ENCODE results near the gene KRT26.

The KRT26 gene

DNA sequence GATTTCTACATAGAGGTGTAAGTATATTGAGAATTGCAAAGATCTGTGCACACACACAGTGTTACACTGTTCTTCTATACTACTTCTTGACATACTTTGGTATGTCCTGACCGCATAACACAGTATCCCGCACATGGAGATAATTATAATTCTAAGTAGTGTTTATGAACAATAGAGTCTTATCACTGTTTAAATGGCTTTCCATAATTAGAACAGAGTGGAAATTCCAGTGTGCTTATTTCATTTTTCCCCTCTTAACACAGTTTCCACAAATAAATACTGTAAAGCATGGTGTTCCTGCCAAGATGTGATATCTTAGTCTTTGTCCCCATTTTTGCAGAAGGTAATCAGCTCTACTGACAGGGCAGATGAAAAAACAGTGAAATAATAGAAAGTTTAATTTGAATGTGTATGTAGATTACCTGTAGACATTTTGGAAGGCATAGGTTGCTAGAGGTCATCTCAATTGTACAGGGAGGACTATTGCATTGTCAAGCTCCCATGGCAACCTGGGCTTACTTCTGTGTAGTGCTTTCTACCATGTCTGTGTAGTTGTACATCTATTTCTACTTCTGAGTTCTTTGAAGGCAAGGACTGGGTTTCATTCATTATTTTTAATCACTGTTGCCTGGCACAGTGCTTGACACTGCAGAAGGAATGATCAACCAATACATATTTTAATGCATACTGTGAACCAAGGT lies 37.9 kb upstream of the KRT26 start:
- H3K4me3 ChIP-seq (ENCODE audit: low read depth, low read length) = no peak overlapping the region
- no peaks in the 10 kb centered on the region for H3K79me2 ChIP-seq
- no peak overlapping the region for H3K27ac ChIP-seq
- H3K4me2 ChIP-seq (ENCODE audit: low read length) = no peak overlapping the region
- H3K36me3 ChIP-seq (ENCODE audit: control insufficient read depth, insufficient read depth, low read length) = no peaks in the 10 kb centered on the region
- H2AFZ ChIP-seq = no peak overlapping the region
- H3K27me3 ChIP-seq (ENCODE audit: control insufficient read depth, insufficient read depth, low read length) = no peaks in the 10 kb centered on the region
- no peaks in the 10 kb centered on the region for H3K9me3 ChIP-seq (ENCODE audit: control insufficient read depth, low read length)
- no peaks in the 10 kb centered on the region for H3K4me1 ChIP-seq
- TF ChIP-seq, protein P1, sequence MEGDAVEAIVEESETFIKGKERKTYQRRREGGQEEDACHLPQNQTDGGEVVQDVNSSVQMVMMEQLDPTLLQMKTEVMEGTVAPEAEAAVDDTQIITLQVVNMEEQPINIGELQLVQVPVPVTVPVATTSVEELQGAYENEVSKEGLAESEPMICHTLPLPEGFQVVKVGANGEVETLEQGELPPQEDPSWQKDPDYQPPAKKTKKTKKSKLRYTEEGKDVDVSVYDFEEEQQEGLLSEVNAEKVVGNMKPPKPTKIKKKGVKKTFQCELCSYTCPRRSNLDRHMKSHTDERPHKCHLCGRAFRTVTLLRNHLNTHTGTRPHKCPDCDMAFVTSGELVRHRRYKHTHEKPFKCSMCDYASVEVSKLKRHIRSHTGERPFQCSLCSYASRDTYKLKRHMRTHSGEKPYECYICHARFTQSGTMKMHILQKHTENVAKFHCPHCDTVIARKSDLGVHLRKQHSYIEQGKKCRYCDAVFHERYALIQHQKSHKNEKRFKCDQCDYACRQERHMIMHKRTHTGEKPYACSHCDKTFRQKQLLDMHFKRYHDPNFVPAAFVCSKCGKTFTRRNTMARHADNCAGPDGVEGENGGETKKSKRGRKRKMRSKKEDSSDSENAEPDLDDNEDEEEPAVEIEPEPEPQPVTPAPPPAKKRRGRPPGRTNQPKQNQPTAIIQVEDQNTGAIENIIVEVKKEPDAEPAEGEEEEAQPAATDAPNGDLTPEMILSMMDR (IDR thresholded peaks at IDR 0.05) = no peak
- H3K9ac ChIP-seq = no peak overlapping the region

DNA sequence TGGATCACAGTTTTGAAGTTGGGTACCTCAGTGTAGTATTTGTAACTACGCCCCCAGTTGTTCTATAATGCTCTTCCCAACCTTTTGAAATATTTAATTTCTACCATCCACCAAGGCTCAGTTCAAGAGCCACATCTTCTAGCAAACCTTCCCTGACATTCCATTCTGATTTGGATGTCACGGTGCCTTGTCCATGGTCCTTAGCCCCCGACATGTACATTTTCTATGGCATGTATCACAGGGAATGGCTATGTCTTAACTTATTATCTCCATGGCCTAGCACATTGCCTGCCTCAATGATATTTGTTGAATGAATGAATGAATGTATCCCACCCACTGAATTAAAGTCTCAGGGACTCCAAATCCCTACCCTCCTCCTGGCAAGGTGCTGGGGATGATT lies 34.1 kb upstream of the KRT26 start:
- TF ChIP-seq, protein P1 (IDR thresholded peaks at IDR 0.05) = no peak
- no peaks in the 10 kb centered on the region for H3K79me2 ChIP-seq
- no peaks in the 10 kb centered on the region for H3K27me3 ChIP-seq (ENCODE audit: control insufficient read depth, insufficient read depth, low read length)

DNA sequence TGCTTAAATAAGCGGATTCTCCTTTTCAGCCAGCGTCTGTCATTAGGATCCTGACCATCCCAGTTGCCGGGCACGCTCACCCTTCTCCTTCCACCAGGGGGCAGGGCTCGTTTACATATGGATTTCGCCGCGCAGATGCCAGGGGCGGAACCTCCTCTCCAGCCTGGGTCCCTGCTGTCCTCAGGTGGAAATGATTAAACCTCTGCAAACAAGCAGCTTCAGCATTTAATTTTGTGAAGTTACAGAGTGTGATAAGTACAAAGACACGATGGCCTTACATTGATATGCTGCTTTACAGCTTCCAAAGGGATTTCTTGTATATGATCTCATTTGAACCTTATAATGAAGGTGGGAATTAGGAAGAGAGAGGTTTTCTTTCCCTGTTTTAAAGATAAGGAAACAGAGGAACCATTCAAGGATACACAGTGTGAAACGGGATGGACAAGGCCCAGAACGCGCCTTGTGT lies 31.6 kb upstream of the KRT26 start:
- no peaks in the 10 kb centered on the region for H3K9me3 ChIP-seq (ENCODE audit: control insufficient read depth, low read length)
- no peak overlapping the region for H3K27ac ChIP-seq
- H3K27me3 ChIP-seq (ENCODE audit: control insufficient read depth, insufficient read depth, low read length) = no peaks in the 10 kb centered on the region
- H2AFZ ChIP-seq = no peak overlapping the region
- no peaks in the 10 kb centered on the region for H3K4me1 ChIP-seq
- H3K4me2 ChIP-seq (ENCODE audit: low read length) = no peak overlapping the region
- H3K36me3 ChIP-seq (ENCODE audit: control insufficient read depth, insufficient read depth, low read length) = no peaks in the 10 kb centered on the region
- no peak overlapping the region for H3K9ac ChIP-seq
- H3K79me2 ChIP-seq = no peaks in the 10 kb centered on the region
- TF ChIP-seq, protein P1 (IDR thresholded peaks at IDR 0.05) = peak; percentile 80
- no peak overlapping the region for H3K4me3 ChIP-seq (ENCODE audit: low read depth, low read length)

More for the DNA sequence above, 34.1 kb upstream of the KRT26 start:
- Histone ChIP-seq H3K36me3 (ENCODE audit: control insufficient read depth, insufficient read depth, low read length) (no peaks in the 10 kb centered on the region), H3K9me3 (ENCODE audit: control insufficient read depth, low read length) (no peaks in the 10 kb centered on the region), H3K4me2 (ENCODE audit: low read length) (no peak overlapping the region), H3K9ac (no peak overlapping the region), H2AFZ (no peak overlapping the region), H3K27ac (no peak overlapping the region), H3K4me3 (ENCODE audit: low read depth, low read length) (no peak overlapping the region), H3K4me1 (no peaks in the 10 kb centered on the region)

DNA sequence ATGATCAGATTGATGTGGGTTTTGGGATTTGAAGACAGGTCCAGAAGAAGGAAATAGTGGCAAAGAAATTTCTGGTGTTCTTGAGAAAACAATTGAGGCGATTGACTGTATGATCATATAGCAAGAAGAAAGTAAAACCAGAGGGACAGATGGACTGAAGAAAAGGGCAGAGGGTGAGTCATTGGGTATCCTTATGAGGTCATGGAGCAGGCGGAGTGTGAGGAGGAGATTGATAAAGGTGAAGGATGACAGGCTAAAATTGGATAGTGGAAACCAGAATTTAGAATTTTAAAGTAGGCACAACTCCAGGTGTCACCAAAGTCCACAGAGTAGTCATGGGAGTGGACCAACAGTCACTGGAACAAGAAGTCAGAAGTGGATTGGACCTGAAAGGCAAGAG lies 29.2 kb upstream of the KRT26 start:
- H3K4me3 ChIP-seq (ENCODE audit: low read depth, low read length) = no peak overlapping the region
- TF ChIP-seq, protein P1 (IDR thresholded peaks at IDR 0.05) = no peak
- no peaks in the 10 kb centered on the region for H3K79me2 ChIP-seq
- no peaks in the 10 kb centered on the region for H3K36me3 ChIP-seq (ENCODE audit: control insufficient read depth, insufficient read depth, low read length)
- H3K9ac ChIP-seq = no peak overlapping the region
- H3K27me3 ChIP-seq (ENCODE audit: control insufficient read depth, insufficient read depth, low read length) = no peaks in the 10 kb centered on the region
- no peaks in the 10 kb centered on the region for H3K9me3 ChIP-seq (ENCODE audit: control insufficient read depth, low read length)
- H3K4me1 ChIP-seq = no peaks in the 10 kb centered on the region
- no peak overlapping the region for H3K27ac ChIP-seq
- H2AFZ ChIP-seq = no peak overlapping the region
- no peak overlapping the region for H3K4me2 ChIP-seq (ENCODE audit: low read length)

DNA sequence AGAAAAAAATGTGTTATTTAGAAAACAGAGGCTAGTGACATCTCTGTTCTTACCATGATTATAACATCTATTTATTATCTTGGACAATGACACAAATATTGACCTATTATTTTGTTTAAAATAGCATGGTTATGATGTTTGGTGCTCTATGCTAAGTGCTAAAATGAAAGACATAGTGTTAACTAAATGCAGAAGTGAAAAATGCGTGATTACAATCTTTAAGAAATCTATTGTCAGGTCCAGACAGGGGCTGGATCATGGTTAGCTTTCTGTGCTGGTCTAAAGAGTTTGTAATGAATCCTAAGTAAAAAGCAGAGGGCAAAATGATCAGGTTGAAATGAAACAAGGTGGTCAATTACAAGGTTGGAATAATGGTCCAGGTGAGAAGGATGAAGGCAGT lies 28.4 kb upstream of the KRT26 start:
- TF ChIP-seq, protein P1 (IDR thresholded peaks at IDR 0.05) = no peak
- Histone ChIP-seq H3K79me2 (no peaks in the 10 kb centered on the region), H3K36me3 (ENCODE audit: control insufficient read depth, insufficient read depth, low read length) (no peaks in the 10 kb centered on the region), H3K27ac (no peak overlapping the region), H3K27me3 (ENCODE audit: control insufficient read depth, insufficient read depth, low read length) (no peaks in the 10 kb centered on the region), H3K9ac (no peak overlapping the region), H2AFZ (no peak overlapping the region), H3K4me2 (ENCODE audit: low read length) (no peak overlapping the region), H3K4me1 (no peaks in the 10 kb centered on the region), H3K4me3 (ENCODE audit: low read depth, low read length) (no peak overlapping the region), H3K9me3 (ENCODE audit: control insufficient read depth, low read length) (no peaks in the 10 kb centered on the region)
